HFFc6 (cell line): Measurements from ENCODE around the gene OSTN. TPM values are rescaled to one million over a fixed set of nuclear protein-coding genes. Genes with fewer than 3 reads are reported as not detected.
A peak's percentile ranks its signal among the peaks of the same experiment; 100 is the strongest.
"Not testable (repeated sequence)": the region's sequence is repeated elsewhere in the genome, so short reads cannot be mapped to it uniquely, and the experiment has no call there.

Source experiments
- DNase-seq: peaks from one replicate; pipeline ENCODE4 v3.0.0-alpha.2; 2018
- H3K27ac Mint-ChIP-seq: 2 replicates; pipeline ENCODE4 v1.8.0; 2020; ENCODE audit warnings: mild to moderate bottlenecking, mixed read lengths
- H3K27me3 Mint-ChIP-seq: 2 replicates; pipeline ENCODE4 v1.8.0; 2021; ENCODE audit warnings: mild to moderate bottlenecking, moderate library complexity, mixed read lengths; ENCODE audit not compliant: insufficient read depth
- H3K36me3 Mint-ChIP-seq: 2 replicates; pipeline ENCODE4 v1.8.0; 2021; ENCODE audit warnings: low read depth, mixed read lengths
- H3K4me1 Mint-ChIP-seq: 2 replicates; pipeline ENCODE4 v1.8.0; 2020; ENCODE audit warnings: low read depth, mixed read lengths
- H3K4me3 Mint-ChIP-seq: 2 replicates; pipeline ENCODE4 v1.8.0; 2020; ENCODE audit warnings: mild to moderate bottlenecking, moderate library complexity, mixed read lengths
- H3K9me3 Mint-ChIP-seq: 2 replicates; pipeline ENCODE4 v1.8.0; 2020; ENCODE audit warnings: mild to moderate bottlenecking, mixed read lengths
- total RNA-seq, 6 experiments: library from RNA; stranded (reverse); fragmentation: NEBNext Ultra II Directional; extraction: Animal tissue kit (Norgen Biotek cat#: 25700); gene quantifications; 2 replicates in 1 of 6; 3 replicates in 5 of 6; pipeline ENCODE4 v1.2.3, GENCODE V29; 2021
- TF ChIP-seq, protein P1 (sequence below): fragments of 200-600 bp; sonication (generic); IDR thresholded peaks from 2 replicates; pipeline ENCODE4 v1.5.0; 2021; ENCODE audit warnings: antibody characterized with exemption, mild to moderate bottlenecking

OSTN gene
- total RNA-seq, 6 experiments from 2014 or later: 0.24 to 0.71 (median 0.34) TPM; not detected in 2

DNA sequence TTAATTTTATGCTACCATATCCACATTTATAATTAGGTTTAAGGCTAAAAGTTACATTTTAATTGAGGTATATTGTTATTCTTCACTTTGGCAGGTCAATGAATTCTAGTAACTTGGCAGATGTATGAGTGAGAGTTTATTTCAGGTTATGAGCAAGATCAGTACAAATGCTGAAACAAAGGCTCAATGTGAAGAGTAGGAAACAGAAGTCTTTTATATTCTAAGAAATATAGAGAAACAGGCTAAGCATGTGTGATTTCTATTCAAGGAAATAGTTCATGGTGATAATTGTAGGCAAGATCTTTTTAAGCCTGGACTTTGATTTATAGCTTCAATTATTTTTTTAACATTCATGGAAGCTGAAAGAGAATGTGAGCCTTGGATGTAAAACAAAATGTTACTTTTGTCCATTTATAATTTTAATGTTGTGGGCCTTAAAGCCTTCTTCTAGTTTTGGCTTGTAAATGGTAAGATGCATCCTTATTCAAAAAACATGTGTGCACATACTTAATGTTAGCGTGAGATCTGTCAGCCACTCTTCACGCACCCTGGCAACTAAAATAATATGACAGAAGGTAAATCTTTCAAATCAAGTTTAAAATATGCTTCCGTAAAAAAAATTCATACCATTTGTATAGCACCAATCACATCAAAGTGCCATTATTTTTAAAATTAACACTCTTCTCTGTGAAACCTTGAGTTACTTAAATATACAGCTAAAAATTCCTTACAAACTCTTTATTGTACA, 22.8 kb upstream of the OSTN start:
- Mint-ChIP-seq H3K36me3 (0 out of 2 replicates have a peak, but pooled peaks cover 4% of the 10 kb centered on the region), H3K27me3 (peaks cover 3% of the 10 kb centered on the region; the same call in 1 of the 2 replicates), H3K4me3 (no peak overlapping the region), H3K9me3 (no peaks in the 10 kb centered on the region), H3K27ac (no peak overlapping the region), H3K4me1 (peaks cover 12% of the 10 kb centered on the region)
- TF ChIP-seq, protein P1, sequence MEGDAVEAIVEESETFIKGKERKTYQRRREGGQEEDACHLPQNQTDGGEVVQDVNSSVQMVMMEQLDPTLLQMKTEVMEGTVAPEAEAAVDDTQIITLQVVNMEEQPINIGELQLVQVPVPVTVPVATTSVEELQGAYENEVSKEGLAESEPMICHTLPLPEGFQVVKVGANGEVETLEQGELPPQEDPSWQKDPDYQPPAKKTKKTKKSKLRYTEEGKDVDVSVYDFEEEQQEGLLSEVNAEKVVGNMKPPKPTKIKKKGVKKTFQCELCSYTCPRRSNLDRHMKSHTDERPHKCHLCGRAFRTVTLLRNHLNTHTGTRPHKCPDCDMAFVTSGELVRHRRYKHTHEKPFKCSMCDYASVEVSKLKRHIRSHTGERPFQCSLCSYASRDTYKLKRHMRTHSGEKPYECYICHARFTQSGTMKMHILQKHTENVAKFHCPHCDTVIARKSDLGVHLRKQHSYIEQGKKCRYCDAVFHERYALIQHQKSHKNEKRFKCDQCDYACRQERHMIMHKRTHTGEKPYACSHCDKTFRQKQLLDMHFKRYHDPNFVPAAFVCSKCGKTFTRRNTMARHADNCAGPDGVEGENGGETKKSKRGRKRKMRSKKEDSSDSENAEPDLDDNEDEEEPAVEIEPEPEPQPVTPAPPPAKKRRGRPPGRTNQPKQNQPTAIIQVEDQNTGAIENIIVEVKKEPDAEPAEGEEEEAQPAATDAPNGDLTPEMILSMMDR: no peak
- DNase-seq: no peak

DNA sequence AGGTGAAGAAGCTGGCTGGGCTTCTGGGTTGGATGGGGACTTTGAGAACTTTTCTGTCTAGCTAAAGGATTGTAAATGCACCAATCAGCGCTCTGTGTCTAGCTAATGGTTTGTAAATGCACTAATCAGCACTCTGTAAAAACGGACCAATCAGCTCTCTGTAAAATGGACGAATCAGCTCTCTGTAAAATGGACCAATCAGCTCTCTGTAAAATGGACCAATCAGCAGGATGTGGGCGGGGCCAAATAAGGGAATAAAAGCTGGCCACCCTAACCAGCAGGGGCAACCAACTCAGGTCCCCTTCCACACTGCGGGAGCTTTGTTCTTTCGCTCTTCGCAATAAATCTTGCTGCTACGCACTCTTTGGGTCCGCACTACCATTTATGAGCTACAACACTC, 13.7 kb upstream of the OSTN start:
- peaks cover 10% of the 10 kb centered on the region for H3K36me3 Mint-ChIP-seq

DNA sequence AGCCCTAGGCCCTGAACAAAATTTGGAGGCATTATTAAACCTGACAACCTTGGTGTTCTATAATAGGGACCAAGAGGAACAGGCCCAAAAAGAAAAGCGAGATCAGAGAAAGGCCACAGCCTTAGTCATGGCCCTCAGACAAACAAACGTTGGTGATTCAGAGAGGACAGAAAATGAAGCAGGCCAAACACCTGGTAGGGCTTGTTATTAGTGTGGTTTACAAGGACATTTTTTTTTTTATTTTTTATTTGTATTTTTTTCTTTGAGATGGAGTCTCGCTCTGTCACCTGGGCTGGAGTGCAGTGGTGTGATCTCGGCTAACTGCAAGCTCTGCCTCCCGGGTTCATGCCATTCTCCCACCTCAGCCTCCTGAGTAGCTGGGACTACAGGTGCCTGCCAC, 10.8 kb upstream of the OSTN start:
- H3K27ac Mint-ChIP-seq, H3K4me3 Mint-ChIP-seq, H3K4me1 Mint-ChIP-seq, H3K27me3 Mint-ChIP-seq, DNase-seq: not testable (repeated sequence)
- peaks cover 16% of the 10 kb centered on the region for H3K9me3 Mint-ChIP-seq
- peaks cover 10% of the 10 kb centered on the region for H3K36me3 Mint-ChIP-seq

More for the DNA sequence above, 13.7 kb upstream of the OSTN start:
- not testable (repeated sequence) for H3K4me3 Mint-ChIP-seq, DNase-seq, H3K27ac Mint-ChIP-seq, H3K27me3 Mint-ChIP-seq, H3K4me1 Mint-ChIP-seq
- H3K9me3 Mint-ChIP-seq: peaks cover 16% of the 10 kb centered on the region

DNA sequence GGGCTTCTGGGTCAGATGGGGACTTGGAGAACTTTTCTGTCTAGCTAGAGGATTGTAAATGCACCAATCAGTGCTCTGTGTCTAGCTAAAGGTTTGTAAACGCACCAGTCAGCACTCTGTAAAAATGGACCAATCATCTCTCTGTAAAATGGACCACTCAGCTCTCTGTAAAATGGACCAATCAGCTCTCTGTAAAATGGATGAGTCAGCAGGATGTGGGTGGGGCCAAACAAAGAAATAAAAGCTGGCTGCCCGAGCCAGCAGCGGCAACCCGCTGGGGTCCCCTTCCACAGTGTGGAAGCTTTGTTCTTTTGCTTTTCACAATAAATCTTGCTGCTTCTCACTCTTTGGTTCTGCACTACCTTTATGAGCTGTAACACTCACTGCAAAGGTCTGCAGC, 6.8 kb upstream of the OSTN start:
- H3K36me3 Mint-ChIP-seq, H3K9me3 Mint-ChIP-seq: not testable (repeated sequence)

DNA sequence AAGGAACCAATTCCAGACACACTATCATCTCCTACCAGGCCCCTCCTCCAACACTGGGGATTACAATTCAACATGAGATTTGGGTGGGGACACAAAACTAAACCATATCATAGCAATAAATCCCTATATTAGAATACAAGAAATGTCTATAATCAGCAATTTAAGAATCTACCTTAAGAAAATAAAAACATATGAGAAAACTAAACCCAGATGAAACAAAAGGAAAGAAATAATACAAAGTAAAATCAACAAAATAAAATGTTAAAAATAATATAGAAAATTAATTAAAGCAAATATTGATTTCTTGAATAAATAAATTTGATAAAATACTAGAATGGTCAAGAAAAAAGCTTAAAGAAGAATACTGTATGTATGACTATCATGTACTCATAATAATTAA, 6.1 kb upstream of the OSTN start:
- Mint-ChIP-seq H3K4me1 (peaks cover 3% of the 10 kb centered on the region), H3K27ac (no peak overlapping the region), H3K36me3 (no peaks in the 10 kb centered on the region), H3K27me3 (peaks cover 2% of the 10 kb centered on the region), H3K4me3 (no peak overlapping the region), H3K9me3 (no peaks in the 10 kb centered on the region)
- TF ChIP-seq, protein P1: no peak
- DNase-seq: no peak

More for the DNA sequence above, 6.8 kb upstream of the OSTN start:
- H3K4me3 Mint-ChIP-seq, DNase-seq, H3K27ac Mint-ChIP-seq, H3K4me1 Mint-ChIP-seq, H3K27me3 Mint-ChIP-seq: not testable (repeated sequence)

DNA sequence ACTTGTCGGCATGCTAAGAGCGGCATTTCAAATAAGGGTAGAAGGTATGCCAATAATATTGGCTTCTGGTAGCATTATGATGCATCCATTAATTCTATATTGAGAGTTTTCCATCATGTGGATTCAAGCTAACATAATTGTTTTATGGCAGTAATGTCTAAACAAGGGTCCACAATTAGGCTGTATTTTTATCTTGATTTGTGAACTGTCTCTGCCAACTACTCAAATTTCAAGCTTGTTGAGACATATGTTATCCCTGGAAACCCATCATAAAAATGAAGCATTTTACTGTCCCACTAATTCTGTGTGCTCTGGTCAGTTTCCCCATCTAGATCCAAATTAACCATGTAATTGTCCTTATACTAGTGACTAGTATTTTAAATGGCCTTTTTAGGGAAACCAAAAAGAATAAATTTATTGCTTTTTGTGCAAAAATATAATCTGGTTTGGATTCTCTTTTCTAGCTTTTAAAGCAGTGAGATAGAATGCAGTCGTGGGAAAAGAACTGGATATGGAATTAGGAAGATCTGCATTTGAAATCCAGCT, 1.2 kb upstream of the OSTN start:
- Mint-ChIP-seq H3K9me3 (no peaks in the 10 kb centered on the region), H3K4me1 (peaks cover 8% of the 10 kb centered on the region), H3K36me3 (no peaks in the 10 kb centered on the region), H3K27ac (no peak overlapping the region), H3K27me3 (no peaks in the 10 kb centered on the region), H3K4me3 (no peak overlapping the region; the same call in 1 of the 2 replicates)
- TF ChIP-seq, protein P1: no peak
- DNase-seq: no peak

DNA sequence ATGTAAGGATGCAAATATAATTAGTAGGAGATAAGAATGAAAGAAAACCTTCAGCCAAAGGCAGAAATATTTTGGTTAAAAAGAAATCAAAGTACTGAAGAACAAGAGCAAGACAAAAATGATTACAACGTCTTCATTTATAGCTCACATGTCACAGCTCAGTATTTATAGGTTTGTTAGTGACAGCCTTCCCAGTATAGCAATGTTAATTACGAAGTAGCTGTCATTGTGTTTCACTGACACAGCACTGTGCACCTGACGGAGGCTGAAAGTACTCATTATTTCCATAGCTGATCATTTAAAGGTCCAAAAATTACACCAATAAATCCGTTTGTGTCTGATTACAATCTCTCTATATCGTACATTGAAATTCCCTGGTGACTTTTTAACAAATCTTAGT, 561 bp upstream of the OSTN start:
- no peaks in the 10 kb centered on the region for H3K9me3 Mint-ChIP-seq
- DNase-seq: no peak
- TF ChIP-seq, protein P1: no peak
- H3K27me3 Mint-ChIP-seq: no peaks in the 10 kb centered on the region
- no peak overlapping the region; the same call in 1 of the 2 replicates for H3K27ac Mint-ChIP-seq
- H3K36me3 Mint-ChIP-seq: no peaks in the 10 kb centered on the region
- peak overlapping the region; percentile 49; the same call in 1 of the 2 replicates for H3K4me3 Mint-ChIP-seq
- peaks cover 14% of the 10 kb centered on the region for H3K4me1 Mint-ChIP-seq
